ENCODE data around the gene MICAL2. TPM values are rescaled to one million over a fixed set of nuclear protein-coding genes. Genes with fewer than 3 reads are reported as not detected.

The MICAL2 gene
- total and polyA plus RNA-seq, 2 donors (not counting 1 experiment from before 2014, with no cell fraction given), result 0.32 to 0.40 TPM

DNA sequence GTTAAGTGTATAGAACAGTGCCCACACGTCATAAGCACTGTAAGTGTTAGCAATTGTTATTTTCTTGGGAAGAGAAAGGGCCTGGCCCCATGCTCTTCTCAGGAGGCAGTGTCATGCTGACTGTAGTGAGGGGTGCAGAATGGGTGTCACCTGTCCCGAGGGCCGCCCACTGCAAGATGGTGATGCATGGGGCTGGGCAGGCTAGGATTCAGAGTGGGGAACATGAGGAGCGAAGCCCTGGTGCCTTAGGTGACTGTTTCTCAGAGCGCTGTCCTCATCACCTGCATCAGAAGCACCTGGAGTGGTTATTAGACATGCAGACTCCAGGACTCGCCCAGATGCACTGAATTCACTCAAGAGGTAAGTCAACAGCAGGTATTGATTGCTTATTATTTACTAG is 166.0 kb downstream of the MICAL2 start:
- Histone ChIP-seq H3K36me3 (replicated peaks in 1 of 2; ENCODE audit: control extremely low read depth in 1 of 2, control insufficient read depth in 1 of 2, extremely low read depth in 1 of 2, insufficient read depth in 2 of 2, low read length in 1 of 2) (no peaks in the 10 kb centered on the region), H3K79me2 (ENCODE audit: control insufficient read depth, insufficient read depth, low read length) (no peaks in the 10 kb centered on the region), H3K27me3 (replicated peaks in 1 of 4; ENCODE audit: control extremely low read depth in 1 of 4, control insufficient read depth in 3 of 4, insufficient read depth in 4 of 4, low read length in 3 of 4) (no peaks in the 10 kb centered on the region), H3K4me1 (ENCODE audit: control insufficient read depth in 2 of 2, insufficient read depth in 2 of 2, low read length in 2 of 2) (no peaks in the 10 kb centered on the region), H3K9ac (ENCODE audit: low read length) (no peak overlapping the region), H4K20me1 (ENCODE audit: control insufficient read depth, insufficient read depth, low read length, poor library complexity, severe bottlenecking) (no peaks in the 10 kb centered on the region), H2AFZ (ENCODE audit: insufficient read depth, low read depth, low read length, poor library complexity, severe bottlenecking) (no peak overlapping the region), H3K9me3 (ENCODE audit: control extremely low read depth in 1 of 3, control insufficient read depth in 2 of 3, insufficient read depth in 1 of 3, low read length in 2 of 3) (peaks cover 0 to 4% (median 0%) of the 10 kb centered on the region in 3 donors), H3K27ac (ENCODE audit: low read length in 2 of 2) (no peak overlapping the region), H3K4me2 (replicated peaks; ENCODE audit: low read depth, low read length, poor library complexity, severe bottlenecking) (no peak overlapping the region), H3K4me3 (ENCODE audit: control extremely low read depth in 1 of 5, extremely low read depth in 1 of 5, insufficient read depth in 1 of 5, low read depth in 2 of 5, low read length in 4 of 5) (no peak overlapping the region)
- 96% methylated on average over 6 of the region's 6 CpGs for WGBS (ENCODE audit: insufficient coverage)
- ChIA-PET CTCF (no interaction called here), POLR2A (no interaction called here)
- Mint-ChIP-seq H3K27ac (no peak overlapping the region), H3K27me3 (no peaks in the 10 kb centered on the region), H3K9me3 (ENCODE audit: insufficient read depth) (no peaks in the 10 kb centered on the region), H3K4me3 (no peak overlapping the region), H3K4me1 (no peaks in the 10 kb centered on the region)
- ATAC-seq (ENCODE audit: low read depth) (no peak), DNase-seq (no peak)
- intact Hi-C loops (cut with micrococcal nuclease), result no loop called here
- TF ChIP-seq CTCF (IDR thresholded peaks at IDR 0.05) (no peak), EZH2 (IDR thresholded peaks at IDR 0.05; ENCODE audit: borderline replicate concordance, insufficient read depth, low read depth, low read length, poor library complexity, severe bottlenecking) (no peak)

- Mint-ChIP-seq H3K4me1 (no peaks in the 10 kb centered on the region), H3K27ac (no peak overlapping the region), H3K9me3 (ENCODE audit: insufficient read depth) (no peaks in the 10 kb centered on the region), H3K27me3 (no peaks in the 10 kb centered on the region), H3K4me3 (no peak overlapping the region)
- Histone ChIP-seq H3K36me3 (replicated peaks in 1 of 2; ENCODE audit: control extremely low read depth in 1 of 2, control insufficient read depth in 1 of 2, extremely low read depth in 1 of 2, insufficient read depth in 2 of 2, low read length in 1 of 2) (no peaks in the 10 kb centered on the region), H2AFZ (ENCODE audit: insufficient read depth, low read depth, low read length, poor library complexity, severe bottlenecking) (no peak overlapping the region), H3K4me1 (ENCODE audit: control insufficient read depth in 2 of 2, insufficient read depth in 2 of 2, low read length in 2 of 2) (no peaks in the 10 kb centered on the region), H3K9me3 (ENCODE audit: control extremely low read depth in 1 of 3, control insufficient read depth in 2 of 3, insufficient read depth in 1 of 3, low read length in 2 of 3) (peaks cover 0 to 4% (median 0%) of the 10 kb centered on the region in 3 donors), H4K20me1 (ENCODE audit: control insufficient read depth, insufficient read depth, low read length, poor library complexity, severe bottlenecking) (no peaks in the 10 kb centered on the region), H3K79me2 (ENCODE audit: control insufficient read depth, insufficient read depth, low read length) (no peaks in the 10 kb centered on the region), H3K27me3 (replicated peaks in 1 of 4; ENCODE audit: control extremely low read depth in 1 of 4, control insufficient read depth in 3 of 4, insufficient read depth in 4 of 4, low read length in 3 of 4) (no peaks in the 10 kb centered on the region), H3K9ac (ENCODE audit: low read length) (no peak overlapping the region), H3K4me2 (replicated peaks; ENCODE audit: low read depth, low read length, poor library complexity, severe bottlenecking) (no peak overlapping the region), H3K4me3 (ENCODE audit: control extremely low read depth in 1 of 5, extremely low read depth in 1 of 5, insufficient read depth in 1 of 5, low read depth in 2 of 5, low read length in 4 of 5) (no peak overlapping the region), H3K27ac (ENCODE audit: low read length in 2 of 2) (no peak overlapping the region)
- DNase-seq (no peak), ATAC-seq (ENCODE audit: low read depth) (no peak)
- WGBS (ENCODE audit: insufficient coverage), result 90% methylated on average over 9 of the region's 10 CpGs
- ChIA-PET CTCF (no interaction called here), POLR2A (no interaction called here)
- intact Hi-C loops (cut with micrococcal nuclease), result no loop called here
- TF ChIP-seq EZH2 (IDR thresholded peaks at IDR 0.05; ENCODE audit: borderline replicate concordance, insufficient read depth, low read depth, low read length, poor library complexity, severe bottlenecking), result no peak
- no peak for TF ChIP-seq CTCF (IDR thresholded peaks at IDR 0.05)
Observed at GRCh38 chr11:12276831-12277475, 166.6 kb downstream of the MICAL2 start.

Measured in B cell (primary cell).